Cardiac muscle cell (in vitro differentiated cells and primary cell): ENCODE results near the gene DGKI. TPM values are rescaled to one million over a fixed set of nuclear protein-coding genes. Genes with fewer than 3 reads are reported as not detected.
A peak's percentile ranks its signal among the peaks of the same experiment; 100 is the strongest.

Experiments
- DNase-seq, 2 donors: peaks; one replicate each; pipeline versions ENCODE4 v3.0.0 to v3.0.0-alpha.2; 2010 to 2017; ENCODE audit warnings: low read depth in 1 of 2, low spot score in 1 of 2
- H3K27ac ChIP-seq: fragments of 200-600 bp; sonication (generic); 2 replicates; pipeline ENCODE4 v1.5.1; 2016
- H3K27me3 ChIP-seq: fragments of 200-600 bp; sonication (generic); 2 replicates; pipeline ENCODE4 v1.6.0; 2016; ENCODE audit warnings: control low read depth
- H3K36me3 ChIP-seq: fragments of 200-600 bp; sonication (generic); 2 replicates; pipeline ENCODE4 v1.5.1; 2016; ENCODE audit warnings: control low read depth
- H3K4me1 ChIP-seq: fragments of 200-600 bp; sonication (generic); 2 replicates; pipeline ENCODE4 v1.8.1; 2017; ENCODE audit warnings: low read depth, mild to moderate bottlenecking, mixed run types
- H3K4me3 ChIP-seq: fragments of 200-600 bp; sonication (generic); 2 replicates; pipeline ENCODE4 v1.5.1; 2016; ENCODE audit warnings: mild to moderate bottlenecking
- H3K9me3 ChIP-seq: fragments of 200-600 bp; sonication (generic); 2 replicates; pipeline ENCODE4 v1.5.1; 2017; ENCODE audit warnings: low read depth, mild to moderate bottlenecking, control low read depth
- CTCF ChIP-seq: IDR thresholded peaks from 2 replicates; pipeline ENCODE4 v1.5.1; 2012; ENCODE audit warnings: low read depth, mild to moderate bottlenecking, low read length
- polyA plus RNA-seq: library from polyadenylated mRNA; unstranded; fragments of >200 nt; fragmentation: Nextera tagmentation; extraction: Ambion mirVana; gene quantifications from 2 replicates; pipeline ENCODE4 v1.2.1, GENCODE V29; 2016
- total RNA-seq: library from RNA; depleted of rRNA; stranded (reverse); fragments of >200 nt; gene quantifications from 2 replicates; pipeline ENCODE4 v1.2.3, GENCODE V29; 2016

DGKI gene
- total and polyA plus RNA-seq, 2 experiments from 2014 or later = 35.0 to 52.7 TPM

- no peak overlapping the region for H3K27ac ChIP-seq
- no peaks in the 10 kb centered on the region for H3K27me3 ChIP-seq
- H3K36me3 ChIP-seq = no peaks in the 10 kb centered on the region
- no peak for DNase-seq
- peaks cover 8% of the 10 kb centered on the region for H3K4me1 ChIP-seq
- H3K9me3 ChIP-seq = no peaks in the 10 kb centered on the region
- TF ChIP-seq CTCF = no peak
- no peak overlapping the region for H3K4me3 ChIP-seq
Measured at GRCh38 chr7:137774793-137775201, 72.0 kb downstream of the DGKI start.

GRCh38 chr7:137772748-137773147 lies 74.0 kb downstream of the DGKI start:
- H3K36me3 ChIP-seq = no peaks in the 10 kb centered on the region
- no peak for TF ChIP-seq CTCF
- no peaks in the 10 kb centered on the region for H3K27me3 ChIP-seq
- no peak overlapping the region for H3K27ac ChIP-seq
- H3K9me3 ChIP-seq = no peaks in the 10 kb centered on the region
- H3K4me3 ChIP-seq = no peak overlapping the region
- DNase-seq = peak in 1 of 2 donors; percentile 46
- H3K4me1 ChIP-seq = peaks cover 8% of the 10 kb centered on the region

GRCh38 chr7:137772316-137772715 lies 74.5 kb downstream of the DGKI start:
- peaks cover 9% of the 10 kb centered on the region for H3K4me1 ChIP-seq
- TF ChIP-seq CTCF = no peak

GRCh38 chr7:137771679-137772078 lies 75.1 kb downstream of the DGKI start:
- Histone ChIP-seq H3K9me3 (no peaks in the 10 kb centered on the region), H3K36me3 (no peaks in the 10 kb centered on the region), H3K27me3 (no peaks in the 10 kb centered on the region), H3K4me3 (no peak overlapping the region), H3K27ac (no peak overlapping the region), H3K4me1 (peaks cover 13% of the 10 kb centered on the region)
- DNase-seq = peak in 1 of 2 donors; percentile 68
- TF ChIP-seq CTCF = no peak

More at GRCh38 chr7:137772316-137772715, 74.5 kb downstream of the DGKI start:
- DNase-seq = peak in 1 of 2 donors; percentile 11
- H3K36me3 ChIP-seq = no peaks in the 10 kb centered on the region
- H3K27me3 ChIP-seq = no peaks in the 10 kb centered on the region
- H3K9me3 ChIP-seq = no peaks in the 10 kb centered on the region
- H3K4me3 ChIP-seq = no peak overlapping the region
- H3K27ac ChIP-seq = no peak overlapping the region

- peaks cover 13% of the 10 kb centered on the region for H3K4me1 ChIP-seq
- peak in 1 of 2 donors; percentile 25 for DNase-seq
- no peak overlapping the region for H3K4me3 ChIP-seq
- no peaks in the 10 kb centered on the region for H3K36me3 ChIP-seq
- no peak for TF ChIP-seq CTCF
- H3K9me3 ChIP-seq = no peaks in the 10 kb centered on the region
- no peaks in the 10 kb centered on the region for H3K27me3 ChIP-seq
- H3K27ac ChIP-seq = no peak overlapping the region
Measured at GRCh38 chr7:137771273-137771672, 75.5 kb downstream of the DGKI start.

- Histone ChIP-seq H3K36me3 (no peaks in the 10 kb centered on the region), H3K27ac (no peak overlapping the region), H3K4me3 (no peak overlapping the region), H3K4me1 (peaks cover 13% of the 10 kb centered on the region), H3K27me3 (no peaks in the 10 kb centered on the region), H3K9me3 (no peaks in the 10 kb centered on the region)
- no peak for DNase-seq
- TF ChIP-seq CTCF = no peak
Measured at GRCh38 chr7:137768366-137768765, 78.4 kb downstream of the DGKI start.
